Measurements from ENCODE around the gene RRH. TPM values are rescaled to one million over a fixed set of nuclear protein-coding genes. Genes with fewer than 3 reads are reported as not detected.
"Not testable (repeated sequence)": the region's sequence is repeated elsewhere in the genome, so short reads cannot be mapped to it uniquely, and the experiment has no call there.

RRH gene
- total RNA-seq, 1 experiment from 2014 or later = not detected

DNA sequence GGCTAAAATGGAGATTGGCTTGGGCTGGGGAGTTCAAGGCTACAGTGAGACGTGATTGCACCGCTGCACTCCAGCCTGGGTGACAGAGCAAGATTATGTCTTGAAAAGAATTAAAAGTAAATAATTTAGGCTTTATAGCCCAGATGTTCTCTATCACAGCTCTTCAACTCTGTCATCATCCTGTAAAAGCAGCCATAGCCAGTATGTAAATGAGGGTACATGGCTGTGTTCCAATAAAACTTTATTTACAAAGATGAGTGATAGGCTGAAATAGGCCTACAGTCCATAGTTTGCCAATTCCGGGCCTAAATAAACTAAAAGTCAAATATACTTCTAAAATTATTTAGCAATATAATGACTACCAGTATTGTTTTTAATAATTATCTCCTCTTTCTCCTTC, 9.2 kb downstream of the RRH start:
- no peak for DNase-seq (ENCODE audit: low read depth)

DNA sequence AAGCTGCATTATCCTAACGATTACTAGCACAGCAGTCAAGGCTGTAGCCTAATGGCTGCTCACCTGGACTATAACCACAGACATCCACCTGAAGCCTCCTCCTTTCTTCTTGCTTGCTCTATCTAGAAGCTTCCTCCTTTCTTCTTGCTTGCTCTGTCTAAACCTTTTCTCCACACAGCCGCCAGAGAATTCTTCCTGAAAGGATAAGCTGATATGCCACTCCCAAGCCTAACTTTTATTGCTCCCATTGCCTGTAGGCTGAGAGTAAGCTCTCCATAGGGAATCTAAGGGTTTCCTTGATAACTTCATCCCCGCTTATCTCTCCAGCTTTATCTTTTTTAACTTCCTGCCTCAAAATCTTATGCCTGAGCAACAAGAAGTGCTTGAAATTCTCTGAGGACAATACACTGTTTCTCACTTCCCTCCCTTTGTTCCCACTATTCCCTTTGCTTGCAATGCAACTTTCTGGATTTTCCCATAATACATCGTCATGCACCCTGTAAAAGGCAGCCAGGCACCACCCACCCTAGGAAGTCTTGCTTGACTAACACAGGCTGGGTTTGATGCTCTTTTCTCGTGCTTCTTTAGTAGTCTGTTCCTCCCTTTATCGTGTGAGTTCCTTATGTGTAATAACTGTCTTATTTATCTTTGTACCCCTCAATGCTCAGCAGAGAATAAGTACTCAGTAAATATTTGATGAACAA, 18.8 kb downstream of the RRH start:
- DNase-seq (ENCODE audit: low read depth) = no peak

DNA sequence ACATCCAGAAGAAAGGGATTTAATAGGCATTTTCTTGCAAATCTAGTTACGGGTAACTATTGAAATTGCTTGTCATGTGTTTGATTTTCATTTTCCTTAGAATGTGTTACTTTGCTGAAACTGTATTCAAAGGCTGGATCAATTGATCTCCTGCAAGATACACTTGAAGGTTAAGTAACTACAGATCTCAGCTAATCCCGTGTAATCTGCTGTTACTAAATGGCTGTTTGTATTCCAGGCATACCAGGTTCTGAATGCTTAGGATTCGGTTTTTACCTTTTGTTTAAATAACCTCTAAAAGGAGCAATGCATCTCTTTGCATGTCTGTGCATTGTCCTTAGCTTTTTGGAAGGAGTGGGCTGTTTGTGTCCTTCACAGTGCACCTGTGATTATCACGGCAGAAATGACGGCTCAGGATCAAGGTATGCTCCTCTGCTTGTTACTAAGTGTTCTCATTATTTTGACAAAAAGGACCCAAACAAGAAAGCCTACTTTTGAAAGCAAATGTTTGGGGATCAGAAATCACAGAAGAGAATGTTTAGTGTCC, 20.2 kb downstream of the RRH start, which contains the start of gene LRIT3:
Gene LRIT3 (plus strand): TSS at position 212 of the 547 bp plus-strand sequence. CDS start 95 bp downstream, at position 307.
- DNase-seq (ENCODE audit: low read depth) = no peak

DNA sequence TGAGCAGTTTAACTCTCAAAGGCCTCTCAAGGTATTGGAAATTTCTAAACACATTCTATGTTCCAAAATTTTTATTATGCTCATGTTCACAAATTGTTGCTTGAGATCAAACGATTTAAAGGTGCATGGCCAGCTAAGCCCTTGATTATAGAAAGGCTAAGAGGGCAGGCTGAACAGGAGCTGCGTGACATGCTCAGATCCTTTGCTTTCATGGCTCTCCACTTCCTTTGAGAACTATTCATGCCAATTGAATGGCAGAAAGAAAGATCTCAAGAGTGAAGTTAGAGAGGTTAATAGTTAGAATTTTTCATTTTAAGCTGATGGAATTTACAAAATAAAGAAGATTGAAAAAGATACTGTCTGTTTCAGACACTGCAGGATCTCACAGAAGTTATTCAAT, 20.7 kb downstream of the RRH start:
- DNase-seq (ENCODE audit: low read depth) = no peak

DNA sequence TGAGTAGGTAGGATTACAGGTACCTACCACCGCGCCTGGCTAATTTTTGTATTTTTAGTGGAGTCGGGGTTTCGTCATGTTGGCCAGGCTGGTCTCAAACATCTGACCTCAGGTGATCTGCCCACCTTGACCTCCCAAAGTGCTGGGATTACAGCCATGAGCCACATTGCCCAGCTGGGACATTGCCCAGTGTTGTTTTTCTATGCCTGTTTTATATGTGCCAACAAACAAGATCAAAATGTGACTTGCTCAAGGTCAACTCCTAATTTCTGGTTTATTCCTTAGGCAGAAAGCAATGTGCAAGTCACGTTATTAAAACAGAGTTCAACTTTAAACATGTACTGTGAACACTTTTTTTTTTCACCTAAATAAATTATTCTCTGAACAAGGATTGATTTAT, 22.8 kb downstream of the RRH start:
- DNase-seq (ENCODE audit: low read depth) = no peak

DNA sequence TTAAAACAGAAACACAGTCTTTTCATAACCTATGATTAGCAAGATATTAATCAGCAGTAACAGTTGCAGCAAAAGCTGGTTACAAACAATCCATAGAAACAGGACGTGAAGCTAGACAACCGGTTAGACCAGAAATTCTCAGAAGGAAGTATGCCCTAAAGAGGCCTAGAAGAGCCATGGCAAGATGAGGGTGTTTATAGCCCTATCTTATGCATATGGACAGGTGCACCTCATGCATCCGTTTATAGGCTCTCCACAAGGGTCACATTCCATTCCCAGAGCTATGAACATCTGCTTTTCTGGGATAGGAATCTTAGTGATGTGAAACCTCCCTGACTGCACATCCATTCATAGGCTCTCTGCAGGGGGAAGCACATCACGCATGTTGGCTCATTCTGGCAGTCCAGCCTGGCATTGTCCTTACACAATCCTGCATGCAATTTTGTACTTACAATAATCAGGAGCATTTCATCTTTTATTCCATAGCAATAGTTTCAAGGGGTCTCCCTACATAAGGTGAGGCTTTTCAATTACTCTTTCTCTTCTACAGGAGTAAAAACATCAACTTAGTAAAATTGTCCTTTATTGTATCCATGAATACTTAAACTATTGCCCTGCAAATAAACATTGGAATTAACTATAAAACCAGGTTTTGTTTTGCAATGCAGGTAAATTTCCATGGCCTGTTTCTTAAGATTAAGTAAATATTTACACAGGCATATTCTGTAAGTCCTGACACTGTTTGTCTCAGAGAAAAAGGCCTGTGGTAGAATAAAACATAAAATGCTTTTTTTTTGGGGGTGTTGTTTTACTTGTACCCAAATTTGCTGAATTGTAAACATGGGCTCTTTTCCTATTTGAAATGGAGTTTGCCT, 31.9 kb downstream of the RRH start:
- not testable (repeated sequence) for DNase-seq (ENCODE audit: low read depth)

DNA sequence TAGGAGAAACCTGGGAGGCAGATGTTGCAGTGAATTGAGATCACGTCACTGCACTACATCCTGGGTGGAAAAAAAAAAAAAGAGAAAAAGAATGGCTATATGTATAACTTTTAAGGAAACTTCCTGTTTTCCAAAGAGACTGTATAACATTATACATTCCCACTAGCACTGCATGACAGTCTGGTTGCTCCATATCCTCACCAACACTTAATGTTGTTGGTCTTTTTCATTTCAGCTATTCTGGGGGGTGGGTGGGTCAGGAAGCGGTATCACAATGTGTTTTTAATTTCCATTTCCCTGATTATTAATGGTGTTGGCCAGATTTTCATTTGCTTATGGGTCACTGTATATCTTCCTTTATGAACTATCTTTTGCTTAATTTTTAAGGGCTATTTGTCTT, 33.5 kb downstream of the RRH start:
- DNase-seq (ENCODE audit: low read depth) = no peak

DNA sequence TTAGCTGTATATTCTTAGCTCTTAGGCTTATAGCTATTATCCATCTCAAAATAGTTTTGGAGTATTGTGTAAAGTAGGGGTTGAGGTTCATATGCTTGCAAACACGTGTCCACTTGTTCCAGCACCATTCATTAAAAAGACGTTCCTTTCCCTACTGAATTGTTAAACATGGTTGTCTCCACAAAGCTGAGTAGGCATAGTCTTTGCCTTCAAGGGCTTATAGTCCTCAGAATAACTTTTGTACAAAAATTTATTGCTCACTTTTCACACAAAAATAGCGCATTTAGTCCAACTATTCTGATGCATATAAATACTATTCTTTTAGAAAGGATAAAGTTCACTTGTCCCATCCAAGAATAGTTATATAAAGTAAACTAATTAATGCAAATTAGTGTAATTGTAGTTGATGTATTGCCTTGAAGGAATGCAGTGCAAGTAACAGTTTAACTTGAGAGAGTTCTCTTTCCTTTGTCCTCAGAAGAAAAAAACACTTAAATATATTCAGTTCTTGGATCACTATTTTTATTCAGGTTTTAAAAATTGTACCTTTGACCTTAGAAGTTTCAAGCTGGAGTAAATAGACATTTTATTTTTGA, 34.2 kb downstream of the RRH start:
- no peak for DNase-seq (ENCODE audit: low read depth)

DNA sequence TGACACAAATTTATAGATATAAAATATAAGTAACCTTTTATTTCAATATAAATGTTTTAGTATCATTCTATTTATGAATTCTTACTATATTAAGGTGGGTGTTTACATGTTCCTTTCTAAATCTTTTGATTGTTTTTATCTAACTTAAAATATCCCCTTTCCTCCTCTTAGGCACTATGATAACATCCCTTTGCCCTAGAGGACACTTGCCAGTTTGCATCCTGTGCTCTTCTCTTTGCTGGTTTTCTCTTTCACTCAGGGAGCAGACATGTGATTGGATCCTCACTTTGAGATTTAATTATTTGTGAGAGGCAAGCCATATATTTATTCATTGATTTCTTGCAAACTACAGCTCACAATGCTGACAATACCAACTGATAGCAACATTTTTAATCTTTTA, 36.4 kb downstream of the RRH start:
- no peak for DNase-seq (ENCODE audit: low read depth)

DNA sequence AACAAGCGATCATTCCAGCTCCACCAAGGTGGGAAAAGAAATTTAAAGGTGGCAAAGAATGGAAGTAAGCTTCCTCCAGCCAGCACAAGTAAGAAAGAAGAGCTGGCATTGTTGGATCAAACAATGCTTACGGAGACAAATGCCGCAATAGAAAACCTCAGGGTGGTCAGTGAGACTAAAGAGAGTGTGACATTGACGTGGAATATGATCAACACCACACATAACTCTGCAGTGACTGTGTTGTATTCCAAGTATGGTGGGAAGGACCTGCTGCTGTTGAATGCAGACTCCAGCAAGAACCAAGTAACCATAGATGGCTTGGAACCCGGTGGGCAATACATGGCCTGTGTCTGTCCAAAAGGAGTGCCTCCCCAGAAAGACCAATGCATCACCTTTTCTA, 42.3 kb downstream of the RRH start:
- DNase-seq (ENCODE audit: low read depth) = no peak

DNA sequence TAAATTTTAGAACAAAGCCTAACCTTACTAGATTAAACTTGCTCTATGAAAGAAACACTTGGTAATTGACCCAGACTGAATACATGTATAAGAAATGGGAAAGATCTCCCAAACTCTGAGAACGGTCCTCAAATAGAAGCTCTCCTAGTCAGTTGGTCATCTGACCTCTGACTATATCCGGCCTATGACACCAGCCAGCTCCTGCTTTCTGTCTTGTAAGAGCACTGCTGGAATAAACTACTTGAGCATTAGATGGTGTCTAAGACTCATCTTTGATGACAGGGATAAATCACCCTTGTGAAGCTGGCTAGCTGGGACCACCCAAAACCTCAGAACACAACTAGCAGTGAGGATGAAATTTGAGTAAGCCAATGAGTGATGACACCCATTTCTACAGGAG, 44.3 kb downstream of the RRH start:
- DNase-seq (ENCODE audit: low read depth) = no peak

DNA sequence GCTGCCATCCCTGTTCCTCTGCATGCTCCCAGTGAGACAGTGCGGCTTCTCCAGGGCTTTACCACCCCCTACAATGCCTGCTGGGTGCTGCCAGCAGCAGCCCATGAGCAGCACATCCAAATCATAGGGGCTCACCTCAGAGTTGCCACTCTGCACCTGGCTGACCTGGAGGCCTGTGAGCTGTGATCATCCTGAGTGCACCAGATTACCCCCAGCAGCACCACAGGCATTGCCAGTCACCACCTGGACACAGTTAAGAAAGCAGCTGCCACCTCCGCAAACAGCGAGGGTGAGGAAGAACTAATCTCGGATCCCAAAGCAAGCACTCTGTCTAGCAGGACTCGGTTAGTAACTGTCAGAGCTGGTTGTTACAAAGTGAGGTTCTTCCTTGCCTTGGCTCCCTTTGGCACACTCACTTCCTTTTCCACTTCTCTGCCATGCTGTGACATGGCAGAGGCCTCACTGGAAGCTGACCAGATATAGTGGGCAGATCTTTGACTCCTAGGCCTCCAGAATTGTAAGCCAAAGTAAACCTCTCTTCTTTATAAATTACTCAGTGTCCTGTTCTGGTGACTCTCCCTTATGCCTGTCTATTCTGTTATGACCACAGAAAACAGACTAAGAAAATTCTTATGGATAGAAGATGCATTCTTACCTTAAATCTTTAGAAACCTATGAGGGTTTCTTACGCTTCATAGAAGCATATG, 45.3 kb downstream of the RRH start:
- no peak for DNase-seq (ENCODE audit: low read depth)

DNA sequence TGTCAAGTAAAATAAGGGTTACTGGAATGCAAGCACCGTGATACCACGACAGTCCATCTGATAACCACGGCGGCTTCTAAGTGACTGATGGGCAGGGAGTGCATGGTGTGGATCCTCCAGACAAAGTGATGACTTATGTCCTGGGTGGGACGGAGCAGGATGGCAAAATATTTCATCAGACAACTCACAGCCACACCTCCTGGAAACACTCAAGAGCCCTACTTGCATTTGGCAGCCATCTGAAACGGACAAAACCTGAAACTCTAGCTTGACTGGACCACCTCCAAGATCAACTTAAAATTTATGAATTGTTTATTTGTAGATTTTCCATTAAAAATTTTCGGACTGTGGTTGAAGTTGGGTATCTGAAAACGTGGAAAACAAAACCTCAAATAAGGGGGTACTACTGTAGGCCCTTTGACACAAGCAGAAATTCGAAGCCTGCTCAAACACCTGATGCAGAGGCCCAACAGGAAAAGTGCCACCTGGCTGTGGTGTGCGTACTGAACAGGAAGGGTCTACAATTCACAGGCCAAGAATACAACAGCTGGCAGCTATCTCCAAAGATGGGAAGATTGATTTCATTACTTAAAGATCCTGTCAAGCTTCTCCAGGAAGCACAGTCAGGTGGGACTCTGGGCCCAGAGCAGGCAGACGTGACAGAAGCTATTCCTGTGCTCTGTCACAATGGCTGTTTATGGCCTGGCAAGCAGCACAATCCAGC, 46.2 kb downstream of the RRH start:
- peak; percentile 20 for DNase-seq (ENCODE audit: low read depth)

DNA sequence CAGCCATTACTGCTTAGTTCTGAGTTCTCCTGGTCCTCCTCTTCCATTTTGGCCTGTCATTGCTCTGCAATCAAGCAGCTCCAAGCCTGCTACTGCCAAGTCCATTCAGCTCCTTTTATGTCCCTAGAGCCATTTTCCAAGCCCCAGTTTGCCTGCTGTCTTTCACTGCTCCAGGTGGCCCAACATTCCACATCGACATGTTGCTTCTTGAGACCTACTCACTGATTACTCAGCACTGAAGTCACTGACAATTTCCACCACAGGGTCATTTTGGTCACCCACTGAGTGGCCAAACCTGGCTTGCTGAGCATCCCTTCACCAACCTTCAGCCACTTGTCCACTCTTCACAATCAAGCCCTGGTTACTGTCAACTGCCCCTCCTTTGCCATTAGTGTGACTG, 47.3 kb downstream of the RRH start:
- DNase-seq (ENCODE audit: low read depth) = peak; percentile 7

DNA sequence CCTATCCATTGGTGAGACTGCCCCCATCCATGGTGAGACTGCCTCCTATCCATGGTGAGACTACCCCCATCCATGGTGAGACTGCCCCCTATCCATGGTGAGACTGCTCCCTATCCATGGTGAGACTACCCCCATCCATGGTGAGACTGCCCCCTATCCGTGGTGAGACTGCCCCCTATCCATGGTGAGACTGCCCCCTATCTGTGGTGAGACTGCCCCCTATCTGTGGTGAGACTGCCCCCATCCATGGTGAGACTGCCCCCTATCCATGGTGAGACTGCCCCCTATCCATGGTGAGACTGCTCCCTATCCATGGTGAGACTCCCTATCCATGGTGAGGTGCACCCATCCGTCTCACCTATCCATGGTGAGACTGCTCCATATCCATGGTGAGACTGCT, 47.8 kb downstream of the RRH start:
- DNase-seq (ENCODE audit: low read depth) = not testable (repeated sequence)

DNA sequence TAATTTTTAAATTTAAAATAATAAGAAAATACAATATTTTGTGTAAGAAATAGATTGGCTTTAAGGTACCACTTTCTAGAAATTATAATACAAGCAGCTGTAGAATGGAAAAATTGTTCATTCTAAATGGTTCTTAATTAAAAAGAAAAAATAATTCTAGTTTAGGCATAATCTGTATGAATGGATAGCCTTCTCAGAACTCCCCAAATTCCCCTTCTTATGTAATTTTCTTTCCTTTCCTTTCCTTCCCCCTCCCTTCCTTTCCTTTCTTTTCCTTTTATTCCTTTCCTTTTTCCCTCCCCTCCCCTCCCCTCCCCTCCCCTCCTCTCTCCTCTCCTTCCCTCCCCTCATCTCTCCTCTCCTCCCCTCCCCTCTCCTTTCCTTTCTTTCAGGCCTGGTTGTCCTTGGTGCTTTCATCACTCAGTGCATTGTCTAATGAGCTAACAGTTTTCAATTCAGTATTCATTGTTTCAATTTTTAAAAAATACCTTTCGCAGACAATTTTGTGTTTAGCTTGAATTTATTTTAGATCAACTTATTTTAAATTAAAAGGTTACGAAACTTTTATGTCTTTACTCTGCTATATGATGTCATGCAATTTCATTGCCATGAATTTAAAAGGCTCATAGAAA, 49.0 kb downstream of the RRH start:
- no peak for DNase-seq (ENCODE audit: low read depth)

DNA sequence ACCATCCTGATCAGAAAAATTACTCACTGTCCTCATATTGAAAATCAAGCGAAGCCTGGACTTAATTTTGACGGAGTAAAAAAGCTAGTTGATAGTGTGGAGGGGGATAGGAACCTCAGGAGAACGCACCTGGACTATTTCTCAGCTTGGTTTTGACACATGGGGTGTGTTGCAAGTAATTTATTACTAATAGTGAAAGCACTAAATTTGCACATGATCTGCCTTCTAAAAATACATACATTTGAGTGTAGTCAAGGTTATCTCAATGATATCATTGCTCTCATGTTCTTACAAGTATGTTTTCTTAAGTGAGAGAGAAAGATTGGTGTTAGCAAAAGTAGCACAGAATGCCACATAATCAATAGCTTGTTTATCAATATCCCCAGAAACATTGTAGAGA, 49.6 kb downstream of the RRH start:
- no peak for DNase-seq (ENCODE audit: low read depth)

DNA sequence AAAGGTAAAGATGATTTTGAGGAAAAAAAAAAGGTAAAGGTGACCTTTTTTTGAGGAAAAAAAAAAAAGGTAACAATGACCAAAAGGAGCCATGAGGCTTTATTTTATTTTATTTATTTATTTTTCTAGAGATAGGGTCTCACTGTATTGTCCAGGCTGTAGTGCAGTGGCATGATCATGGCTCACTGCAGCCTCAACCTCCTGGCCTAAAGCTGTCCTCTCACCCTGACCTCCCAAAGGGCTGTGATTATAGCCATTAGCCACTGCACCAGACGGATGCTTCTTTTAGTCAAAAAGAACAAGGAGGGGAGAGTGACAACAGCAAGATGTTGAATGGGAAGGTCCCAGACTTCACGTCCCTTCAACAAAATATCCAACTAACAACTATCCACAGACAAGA, 50.6 kb downstream of the RRH start:
- no peak for DNase-seq (ENCODE audit: low read depth)

DNA sequence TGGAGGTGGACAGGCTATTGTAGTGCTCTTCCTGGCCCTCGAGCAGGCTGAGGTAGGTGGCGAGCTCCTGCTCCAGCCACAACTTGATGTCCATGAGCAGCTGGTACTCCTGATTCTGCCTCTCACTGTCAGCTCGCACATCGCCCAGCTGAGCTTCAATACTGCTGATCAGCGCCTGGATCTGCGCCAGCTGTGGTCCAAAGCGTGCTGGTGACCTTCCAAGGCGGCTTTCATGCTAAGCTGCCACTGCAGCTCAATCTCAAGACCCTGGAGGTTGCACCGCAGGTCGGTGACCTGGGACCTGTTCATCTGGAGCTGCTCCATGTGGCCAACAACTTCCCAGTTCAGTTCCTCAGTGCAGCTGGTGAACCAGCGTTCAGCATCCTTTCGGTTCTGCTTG, 51.3 kb downstream of the RRH start:
- no peak for DNase-seq (ENCODE audit: low read depth)

DNA sequence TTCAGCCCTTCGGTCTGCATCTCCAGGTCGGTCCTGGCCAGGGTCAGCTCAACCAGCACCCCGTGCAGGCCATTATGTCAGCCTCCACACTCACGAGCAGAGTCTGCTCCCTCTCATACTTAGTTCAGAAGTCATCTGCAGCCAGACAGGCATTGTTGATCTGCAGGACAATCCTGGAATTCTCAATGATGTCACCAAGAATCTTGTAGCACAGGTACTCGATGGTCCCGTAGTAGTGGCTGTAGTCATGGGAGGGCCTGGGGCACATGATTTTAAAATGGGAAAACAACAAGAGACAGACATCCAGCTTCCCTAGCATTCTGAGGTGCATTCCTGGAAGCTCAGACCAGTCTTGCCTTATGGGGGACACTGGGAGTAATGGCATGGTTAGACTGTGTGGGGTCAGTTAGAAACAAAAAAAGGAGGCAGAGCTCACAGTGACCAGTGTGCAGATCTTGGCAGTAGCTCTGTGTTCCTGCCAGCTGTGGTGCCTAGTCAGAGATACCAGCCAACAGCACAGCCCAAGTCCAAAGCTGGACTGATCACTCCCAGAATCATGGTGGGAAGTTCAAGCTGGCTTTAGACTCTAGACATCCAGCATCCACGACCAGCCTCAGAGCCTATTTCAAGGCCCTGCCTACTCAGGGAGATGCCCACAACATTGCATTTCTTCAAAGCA, 52.0 kb downstream of the RRH start:
- no peak for DNase-seq (ENCODE audit: low read depth)
